GM12892 (cell line): ENCODE data around the gene ABHD15.
"Not testable (repeated sequence)": the region's sequence is repeated elsewhere in the genome, so short reads cannot be mapped to it uniquely, and the experiment has no call there.

Experiments
- DNase-seq: peaks from one replicate; pipeline ENCODE4 v3.0.0; 2011; ENCODE audit not compliant: insufficient read length
- FAIRE-seq: peaks from 2 replicates; lab custom pipeline; 2011; peaks lifted over from hg19 to GRCh38; lab: Jason Lieb, UNC
- POLR2A ChIP-seq: IDR thresholded peaks from 2 replicates; pipeline ENCODE4 v1.6.1; 2011; ENCODE audit warnings: low read depth, low read length, control low read depth
- POLR2AphosphoS5 ChIP-seq: IDR thresholded peaks from 2 replicates; pipeline ENCODE4 v1.6.1; 2011; ENCODE audit warnings: low read depth, low read length, control low read depth
- TAF1 ChIP-seq: IDR thresholded peaks from 2 replicates; pipeline ENCODE4 v1.6.1; 2011; ENCODE audit warnings: low read depth, mild to moderate bottlenecking, control low read depth, low read length, borderline replicate concordance

Gene ABHD15

GRCh38 chr17:29561554-29562517, 5.0 kb downstream of the ABHD15 start:
- FAIRE-seq (no peak), DNase-seq (no peak)
- no peak for TF ChIP-seq TAF1
- TF ChIP-seq POLR2A, result no peak
- TF ChIP-seq POLR2AphosphoS5, result no peak

- TF ChIP-seq POLR2A (no peak), POLR2AphosphoS5 (no peak), TAF1 (no peak)
- FAIRE-seq (no peak), DNase-seq (no peak)
Measured at GRCh38 chr17:29560316-29560715, 6.5 kb downstream of the ABHD15 start.

- no peak for FAIRE-seq
- TF ChIP-seq TAF1 (no peak), POLR2AphosphoS5 (no peak), POLR2A (no peak)
- DNase-seq, result no peak
Measured at GRCh38 chr17:29559640-29560039, 7.2 kb downstream of the ABHD15 start.

- FAIRE-seq, DNase-seq: not testable (repeated sequence)
Measured at GRCh38 chr17:29558139-29558538, 8.7 kb downstream of the ABHD15 start.

- TF ChIP-seq POLR2AphosphoS5 (no peak), POLR2A (no peak), TAF1 (no peak)
- FAIRE-seq, result no peak
- no peak for DNase-seq
Measured at GRCh38 chr17:29557739-29558116, 9.1 kb downstream of the ABHD15 start.

- no peak for DNase-seq
- no peak for FAIRE-seq
- TF ChIP-seq POLR2A (no peak), TAF1 (no peak), POLR2AphosphoS5 (no peak)
Measured at GRCh38 chr17:29557085-29557738, 9.6 kb downstream of the ABHD15 start.

GRCh38 chr17:29555840-29556239, 11.0 kb downstream of the ABHD15 start:
- TF ChIP-seq POLR2A (no peak), TAF1 (no peak)
- DNase-seq (no peak), FAIRE-seq (no peak)

- FAIRE-seq, result peak; percentile 67
- no peak for DNase-seq
- no peak for TF ChIP-seq POLR2A
- no peak for TF ChIP-seq TAF1
- TF ChIP-seq POLR2AphosphoS5, result no peak
Measured at GRCh38 chr17:29549177-29549923, 17.5 kb downstream of the ABHD15 start.

- TF ChIP-seq POLR2AphosphoS5 (no peak), POLR2A (no peak), TAF1 (no peak)
- FAIRE-seq (no peak), DNase-seq (no peak)
Measured at GRCh38 chr17:29546830-29547229, 20.0 kb downstream of the ABHD15 start.

GRCh38 chr17:29546085-29546484, 20.8 kb downstream of the ABHD15 start:
- TF ChIP-seq POLR2AphosphoS5 (no peak), TAF1 (no peak), POLR2A (no peak)
- peak; percentile 36 for FAIRE-seq
- DNase-seq, result no peak

- DNase-seq, result no peak
- FAIRE-seq, result no peak
- no peak for TF ChIP-seq POLR2AphosphoS5
- no peak for TF ChIP-seq POLR2A
- no peak for TF ChIP-seq TAF1
Measured at GRCh38 chr17:29544066-29544465, 22.8 kb downstream of the ABHD15 start.

- DNase-seq (no peak), FAIRE-seq (no peak)
- TF ChIP-seq POLR2AphosphoS5 (no peak), POLR2A (no peak), TAF1 (no peak)
Measured at GRCh38 chr17:29533976-29534375, 32.9 kb downstream of the ABHD15 start.
